Caco-2 (cell line): ENCODE results near the gene TSPAN9. TPM values are rescaled to one million over a fixed set of nuclear protein-coding genes. Genes with fewer than 3 reads are reported as not detected.

Source experiments
- BruUV-seq: library from RNA; stranded (reverse); fragments of 400-500 nt; replicated peaks from 2 replicates; lab custom pipeline; 2021; lab: Mats Ljungman, UMichigan
- CTCF ChIA-PET: fragments of 300-600 bp; sonication (Branson Sonifier 250); formaldehyde crosslinking; loops from one replicate; lab custom pipeline; 2022; ENCODE audit warnings: antibody characterized with exemption; lab: Charles Lee
- POLR2A ChIA-PET: fragments of 300-600 bp; sonication (Branson Sonifier 250); formaldehyde crosslinking; loops from one replicate; lab custom pipeline; 2022; ENCODE audit warnings: antibody characterized with exemption; lab: Charles Lee
- DNase-seq, 2 experiments: peaks; one replicate each; pipeline versions ENCODE4 v3.0.0 to v3.0.0-alpha.2; 2020 to 2022
- H3K27me3 ChIP-seq: replicated peaks from 2 replicates; pipeline ENCODE4 v1.6.0; 2011; ENCODE audit warnings: low read length; ENCODE audit not compliant: control insufficient read depth, insufficient read depth
- H3K36me3 ChIP-seq: 2 replicates; pipeline ENCODE4 v1.5.1; 2011; ENCODE audit warnings: low read length; ENCODE audit not compliant: control insufficient read depth, insufficient read depth
- H3K4me1 ChIP-seq: fragments of 250-450 bp; sonication (Bioruptor Pico); 2 replicates; pipeline ENCODE4 v1.5.1; 2020; ENCODE audit warnings: mild to moderate bottlenecking
- H3K4me3 ChIP-seq: 2 replicates; pipeline ENCODE4 v1.5.1; 2011; ENCODE audit warnings: low read depth, mild to moderate bottlenecking, control low read depth, low read length
- H3K9me3 ChIP-seq: fragments of 250-450 bp; sonication (Bioruptor Pico); 2 replicates; pipeline ENCODE4 v1.5.1; 2020; ENCODE audit warnings: mild to moderate bottlenecking, moderate library complexity
- H3K27ac Mint-ChIP-seq: one replicate; pipeline ENCODE4 v1.8.0; 2022; ENCODE audit warnings: mixed read lengths; ENCODE audit not compliant: unreplicated experiment
- H3K27me3 Mint-ChIP-seq: one replicate; pipeline ENCODE4 v1.8.0; 2022; ENCODE audit warnings: mixed read lengths; ENCODE audit not compliant: insufficient read depth, unreplicated experiment
- H3K36me3 Mint-ChIP-seq: one replicate; pipeline ENCODE4 v1.8.0; 2022; ENCODE audit warnings: mild to moderate bottlenecking, mixed read lengths; ENCODE audit not compliant: insufficient read depth, unreplicated experiment
- H3K4me1 Mint-ChIP-seq: one replicate; pipeline ENCODE4 v1.8.0; 2022; ENCODE audit warnings: low read depth, mixed read lengths; ENCODE audit not compliant: unreplicated experiment
- H3K4me3 Mint-ChIP-seq: one replicate; pipeline ENCODE4 v1.8.0; 2022; ENCODE audit warnings: mild to moderate bottlenecking, moderate library complexity, mixed read lengths; ENCODE audit not compliant: unreplicated experiment
- H3K9me3 Mint-ChIP-seq: one replicate; pipeline ENCODE4 v1.8.0; 2022; ENCODE audit warnings: mixed read lengths; ENCODE audit not compliant: unreplicated experiment
- intact Hi-C: fragments of 100-400 bp; cut with micrococcal nuclease; formaldehyde crosslinking; loops from one replicate; pipeline ENCODE4 v1.10.0; 2022; ENCODE audit not compliant: unreplicated experiment
- total RNA-seq: library from RNA; stranded (reverse); gene quantifications from 2 replicates; pipeline ENCODE4 v1.2.3, GENCODE V29; 2022
- TF ChIP-seq, protein P1 (sequence below), 2 experiments: fragments of 200-600 bp in 1 of 2; IDR thresholded peaks; 1 replicate in 1 of 2; 2 replicates in 1 of 2; pipeline versions ENCODE4 v1.5.1 to v1.8.0; 2011 to 2022; ENCODE audit warnings: antibody characterized with exemption in 1 of 2, control low read depth in 1 of 2, inconsistent platforms in 1 of 2, low read depth in 1 of 2, low read length in 1 of 2, mild to moderate bottlenecking in 1 of 2, moderate library complexity in 1 of 2; ENCODE audit not compliant: insufficient read depth in 1 of 2, severe bottlenecking in 1 of 2, unreplicated experiment in 1 of 2

TSPAN9 gene
- total RNA-seq, 1 experiment from 2014 or later = 49.1 TPM

DNA sequence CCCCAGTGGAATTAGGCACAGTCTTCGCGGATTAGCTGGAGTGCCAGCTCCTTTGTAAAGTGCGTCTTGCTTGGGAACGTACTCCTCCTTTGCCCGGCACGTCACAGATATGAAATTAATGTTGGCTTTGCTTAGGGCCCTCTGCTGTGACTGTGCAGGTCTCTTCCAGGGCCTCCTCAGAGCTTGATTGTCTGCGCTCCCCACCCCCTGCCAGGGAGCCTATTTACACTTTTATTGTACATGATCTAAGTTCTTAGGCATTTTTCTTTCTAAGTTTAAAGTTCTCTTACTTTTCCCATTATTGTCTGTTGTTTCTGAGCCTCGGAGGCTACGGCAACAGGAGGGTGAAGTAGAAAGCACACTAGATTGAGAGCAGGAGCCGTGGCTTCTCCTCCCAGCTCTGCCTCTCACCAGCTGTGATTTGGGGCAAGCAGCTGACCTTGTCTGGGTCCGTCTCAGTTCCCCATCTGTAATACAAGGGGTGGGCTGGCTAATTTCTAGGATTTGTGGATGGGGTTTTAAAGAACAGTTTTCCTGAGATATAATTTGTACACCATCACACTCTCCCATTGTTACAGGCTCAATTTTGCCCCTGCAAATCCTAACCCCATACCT, 81.8 kb downstream of the TSPAN9 start:
- peak overlapping the region; percentile 43 for H3K27ac Mint-ChIP-seq

DNA sequence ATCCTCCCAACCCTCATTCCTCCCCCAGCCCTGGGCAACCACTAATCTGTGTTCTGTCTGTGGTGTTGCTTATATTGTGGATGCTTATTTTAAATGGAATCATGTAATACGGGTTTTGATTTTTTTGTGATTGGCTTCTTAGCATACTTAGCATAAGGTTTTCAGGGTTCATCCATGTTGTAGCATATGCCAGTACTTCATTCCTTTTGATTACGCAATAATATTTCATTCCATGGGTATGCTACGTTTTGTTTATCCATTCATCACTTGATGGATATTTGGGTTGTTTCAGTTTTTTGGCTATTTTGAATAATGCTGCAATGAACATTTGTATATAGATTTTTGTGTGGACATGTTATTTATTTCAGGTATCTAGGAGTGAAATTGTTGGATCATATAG, 82.9 kb downstream of the TSPAN9 start:
- Histone ChIP-seq H3K4me1 (peaks cover 7% of the 10 kb centered on the region), H3K36me3 (no peaks in the 10 kb centered on the region; the same call in 1 of the 2 replicates), H3K4me3 (no peak overlapping the region), H3K9me3 (peaks cover 6% of the 10 kb centered on the region; the same call in 1 of the 2 replicates), H3K27me3 (no peaks in the 10 kb centered on the region)
- H3K4me1 Mint-ChIP-seq = peaks cover 7% of the 10 kb centered on the region
- BruUV-seq = no TSS peak
- intact Hi-C loops = no loop called here
- CTCF ChIA-PET = no interaction called here
- no peaks in the 10 kb centered on the region for H3K36me3 Mint-ChIP-seq
- POLR2A ChIA-PET = no interaction called here
- no peak overlapping the region for H3K27ac Mint-ChIP-seq
- no peaks in the 10 kb centered on the region for H3K27me3 Mint-ChIP-seq
- peaks cover 9% of the 10 kb centered on the region for H3K9me3 Mint-ChIP-seq
- no peak overlapping the region for H3K4me3 Mint-ChIP-seq
- DNase-seq = no peak
- TF ChIP-seq, protein P1, sequence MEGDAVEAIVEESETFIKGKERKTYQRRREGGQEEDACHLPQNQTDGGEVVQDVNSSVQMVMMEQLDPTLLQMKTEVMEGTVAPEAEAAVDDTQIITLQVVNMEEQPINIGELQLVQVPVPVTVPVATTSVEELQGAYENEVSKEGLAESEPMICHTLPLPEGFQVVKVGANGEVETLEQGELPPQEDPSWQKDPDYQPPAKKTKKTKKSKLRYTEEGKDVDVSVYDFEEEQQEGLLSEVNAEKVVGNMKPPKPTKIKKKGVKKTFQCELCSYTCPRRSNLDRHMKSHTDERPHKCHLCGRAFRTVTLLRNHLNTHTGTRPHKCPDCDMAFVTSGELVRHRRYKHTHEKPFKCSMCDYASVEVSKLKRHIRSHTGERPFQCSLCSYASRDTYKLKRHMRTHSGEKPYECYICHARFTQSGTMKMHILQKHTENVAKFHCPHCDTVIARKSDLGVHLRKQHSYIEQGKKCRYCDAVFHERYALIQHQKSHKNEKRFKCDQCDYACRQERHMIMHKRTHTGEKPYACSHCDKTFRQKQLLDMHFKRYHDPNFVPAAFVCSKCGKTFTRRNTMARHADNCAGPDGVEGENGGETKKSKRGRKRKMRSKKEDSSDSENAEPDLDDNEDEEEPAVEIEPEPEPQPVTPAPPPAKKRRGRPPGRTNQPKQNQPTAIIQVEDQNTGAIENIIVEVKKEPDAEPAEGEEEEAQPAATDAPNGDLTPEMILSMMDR (IDR thresholded peaks at IDR 0.05; ENCODE audit: insufficient read depth in 1 of 2, low read depth in 1 of 2, low read length in 1 of 2, severe bottlenecking in 1 of 2, unreplicated experiment in 1 of 2) = no peak

More for the DNA sequence above, 81.8 kb downstream of the TSPAN9 start:
- H3K4me1 Mint-ChIP-seq = peaks cover 7% of the 10 kb centered on the region
- Histone ChIP-seq H3K4me1 (no peaks in the 10 kb centered on the region), H3K4me3 (no peak overlapping the region), H3K27me3 (no peaks in the 10 kb centered on the region), H3K36me3 (no peaks in the 10 kb centered on the region; the same call in 1 of the 2 replicates), H3K9me3 (peaks cover 6% of the 10 kb centered on the region; the same call in 1 of the 2 replicates)
- no peak for DNase-seq
- no TSS peak for BruUV-seq
- H3K27me3 Mint-ChIP-seq = no peaks in the 10 kb centered on the region
- CTCF ChIA-PET = interaction anchor here (0.5 to 1.0 kb wide), 3 partner anchors 86 to 478 kb away, joined by 3 to 7 read pairs (median 3); no protein-coding TSS in a partner anchor
- H3K36me3 Mint-ChIP-seq = no peaks in the 10 kb centered on the region
- intact Hi-C loops = no loop called here
- H3K4me3 Mint-ChIP-seq = no peak overlapping the region
- TF ChIP-seq, protein P1 (IDR thresholded peaks at IDR 0.05; ENCODE audit: insufficient read depth in 1 of 2, low read depth in 1 of 2, low read length in 1 of 2, severe bottlenecking in 1 of 2, unreplicated experiment in 1 of 2) = no peak
- POLR2A ChIA-PET = no interaction called here
- H3K9me3 Mint-ChIP-seq = peaks cover 9% of the 10 kb centered on the region

DNA sequence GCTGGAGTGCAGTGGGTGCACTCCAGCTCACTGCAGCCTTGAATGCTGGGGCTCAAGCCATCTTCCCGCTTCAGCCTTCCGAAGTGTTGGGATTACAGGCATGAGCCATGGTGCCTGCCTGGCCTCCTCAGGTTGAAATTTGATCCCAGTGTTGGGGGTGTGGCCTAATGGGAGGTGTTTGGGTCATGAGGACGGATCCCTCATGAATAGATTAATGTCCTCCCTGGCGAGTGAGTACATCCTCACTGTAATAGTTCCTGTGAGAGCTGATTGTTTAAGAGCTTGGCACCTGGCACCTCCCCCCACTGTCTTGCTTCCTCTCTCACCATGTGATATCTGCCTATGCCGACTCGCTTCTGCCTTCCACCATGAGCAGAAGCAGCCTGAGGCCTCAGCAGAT, 84.7 kb downstream of the TSPAN9 start:
- intact Hi-C loops = no loop called here
- CTCF ChIA-PET = interaction anchor here (1.1 to 1.2 kb wide), 2 partner anchors 9 to 17 kb away, joined by 3 to 5 read pairs; no protein-coding TSS in a partner anchor
- H3K27ac Mint-ChIP-seq = no peak overlapping the region
- Histone ChIP-seq H3K9me3 (peaks cover 6% of the 10 kb centered on the region; the same call in 1 of the 2 replicates), H3K27me3 (no peaks in the 10 kb centered on the region), H3K4me1 (peaks cover 11% of the 10 kb centered on the region), H3K36me3 (no peaks in the 10 kb centered on the region; the same call in 1 of the 2 replicates), H3K4me3 (no peak overlapping the region)
- no peaks in the 10 kb centered on the region for H3K36me3 Mint-ChIP-seq
- DNase-seq = no peak
- H3K9me3 Mint-ChIP-seq = peaks cover 9% of the 10 kb centered on the region
- H3K4me1 Mint-ChIP-seq = peaks cover 7% of the 10 kb centered on the region
- no peaks in the 10 kb centered on the region for H3K27me3 Mint-ChIP-seq
- no peak overlapping the region for H3K4me3 Mint-ChIP-seq
- TF ChIP-seq, protein P1 (IDR thresholded peaks at IDR 0.05; ENCODE audit: insufficient read depth in 1 of 2, low read depth in 1 of 2, low read length in 1 of 2, severe bottlenecking in 1 of 2, unreplicated experiment in 1 of 2) = no peak
- POLR2A ChIA-PET = interaction anchor here (0.6 kb wide), 1 partner anchor 16 kb away, joined by 5 read pairs; no protein-coding TSS in a partner anchor
- no TSS peak for BruUV-seq
